BE2C (cell line): Measurements from ENCODE around the gene CHRM5.

Experiments used
- DNase-seq: peaks from one replicate; pipeline ENCODE4 v3.0.0-alpha.2; 2020
- H3K27me3 ChIP-seq: fragments of 250-450 bp; sonication (Bioruptor Pico); 2 replicates; pipeline ENCODE4 v1.5.1; 2020; ENCODE audit warnings: mild to moderate bottlenecking
- H3K36me3 ChIP-seq: fragments of 250-450 bp; sonication (Bioruptor Pico); 2 replicates; pipeline ENCODE4 v1.5.1; 2020; ENCODE audit warnings: mild to moderate bottlenecking
- H3K4me1 ChIP-seq: fragments of 250-450 bp; sonication (Bioruptor Pico); 2 replicates; pipeline ENCODE4 v1.5.1; 2020
- H3K4me3 ChIP-seq: 2 replicates; pipeline ENCODE4 v1.5.1; 2011; ENCODE audit warnings: low read depth, low read length
- H3K9me3 ChIP-seq: fragments of 250-450 bp; sonication (Bioruptor Pico); 2 replicates; pipeline ENCODE4 v1.5.1; 2020
- CTCF ChIP-seq: IDR thresholded peaks from 2 replicates; pipeline ENCODE4 v1.5.1; 2012; ENCODE audit warnings: mild to moderate bottlenecking, low read depth, low read length

The CHRM5 gene

DNA sequence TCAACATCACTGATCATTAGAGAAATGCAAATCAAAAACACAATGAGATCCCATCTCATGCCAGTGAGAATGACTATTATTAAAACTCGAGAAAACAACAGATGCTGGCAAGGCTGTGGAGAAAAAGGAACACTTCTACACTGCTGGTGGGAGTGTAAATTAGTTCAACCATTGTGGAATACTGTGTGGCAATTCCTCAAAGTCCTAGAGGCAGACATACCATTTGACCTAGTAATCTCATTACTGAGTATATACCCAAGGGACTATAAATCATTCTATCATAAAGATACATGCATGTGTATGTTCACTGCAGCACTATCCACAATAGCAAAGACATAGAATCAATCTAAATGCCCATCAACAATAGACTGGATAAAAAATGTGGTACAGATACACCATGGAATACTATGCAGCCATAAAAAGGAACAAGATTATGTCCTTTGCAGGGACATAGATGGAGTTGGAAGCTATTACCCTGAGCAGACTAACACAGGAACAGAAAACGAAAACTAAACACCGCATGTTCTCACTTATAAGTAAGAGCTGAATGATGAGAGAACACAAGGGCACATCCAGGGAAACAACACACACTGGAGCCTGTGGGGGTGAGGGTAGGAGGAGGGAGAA is 85.9 kb downstream of the CHRM5 start:
- no peaks in the 10 kb centered on the region; the same call in 1 of the 2 replicates for H3K9me3 ChIP-seq
- DNase-seq: no peak
- H3K27me3 ChIP-seq: no peaks in the 10 kb centered on the region
- no peaks in the 10 kb centered on the region for H3K4me1 ChIP-seq
- TF ChIP-seq CTCF: no peak
- no peak overlapping the region for H3K4me3 ChIP-seq
- no peaks in the 10 kb centered on the region for H3K36me3 ChIP-seq

DNA sequence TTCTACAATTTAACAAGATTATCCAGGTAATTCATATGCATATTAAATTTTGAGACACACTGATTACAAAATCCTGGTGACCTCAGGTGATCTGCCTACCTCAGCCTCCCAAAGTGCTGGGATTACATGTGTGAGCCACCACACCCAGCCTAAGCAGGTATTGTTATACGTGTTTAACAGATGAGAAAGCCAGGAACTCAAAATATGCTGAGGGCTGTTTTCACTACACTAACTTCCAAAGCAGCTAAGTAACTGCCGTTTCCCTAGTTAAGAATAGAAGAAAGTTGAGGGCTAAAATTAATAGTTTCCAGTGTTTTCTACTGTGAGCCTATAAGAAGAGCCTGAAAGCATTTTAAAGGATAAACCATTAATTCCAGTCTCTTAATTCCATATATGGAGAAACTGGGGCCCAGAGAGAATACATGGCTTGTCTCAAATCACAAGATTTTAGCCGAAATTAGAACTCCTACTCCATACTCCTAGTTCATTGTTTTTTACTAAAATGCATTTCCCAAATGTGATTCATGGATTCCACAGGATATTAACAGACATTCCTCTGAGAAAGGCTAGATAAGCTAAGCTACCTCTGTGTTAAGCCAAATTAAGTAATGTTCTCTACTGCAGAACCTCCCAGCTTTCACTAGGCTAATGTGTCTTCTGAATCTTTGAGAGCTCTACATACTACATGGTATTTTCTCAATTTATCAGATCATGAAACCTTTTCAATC is 87.7 kb downstream of the CHRM5 start:
- H3K9me3 ChIP-seq: no peaks in the 10 kb centered on the region; the same call in 1 of the 2 replicates
- H3K4me1 ChIP-seq: no peaks in the 10 kb centered on the region
- DNase-seq: no peak
- H3K36me3 ChIP-seq: no peaks in the 10 kb centered on the region
- TF ChIP-seq CTCF: no peak
- no peaks in the 10 kb centered on the region for H3K27me3 ChIP-seq
- no peak overlapping the region for H3K4me3 ChIP-seq

DNA sequence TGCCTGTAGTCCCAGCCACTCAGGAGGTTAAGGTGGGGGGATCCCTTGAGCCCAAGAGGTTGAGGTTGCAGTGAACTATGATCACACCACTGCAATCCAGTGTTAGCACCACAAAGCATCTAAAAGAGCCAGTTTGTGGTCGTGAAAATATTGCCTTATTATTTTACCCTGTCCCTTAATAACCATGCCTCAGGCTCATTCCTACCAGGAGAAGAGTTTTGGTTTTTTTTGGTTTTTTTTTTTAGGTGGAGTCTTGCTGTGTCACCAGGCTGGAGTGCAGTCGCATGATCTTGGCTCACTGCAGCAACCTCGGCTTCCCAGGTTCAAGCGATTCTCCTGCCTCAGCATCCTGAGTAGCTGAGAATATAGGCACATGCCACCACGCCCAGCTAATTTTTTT is 88.6 kb downstream of the CHRM5 start:
- TF ChIP-seq CTCF: no peak

DNA sequence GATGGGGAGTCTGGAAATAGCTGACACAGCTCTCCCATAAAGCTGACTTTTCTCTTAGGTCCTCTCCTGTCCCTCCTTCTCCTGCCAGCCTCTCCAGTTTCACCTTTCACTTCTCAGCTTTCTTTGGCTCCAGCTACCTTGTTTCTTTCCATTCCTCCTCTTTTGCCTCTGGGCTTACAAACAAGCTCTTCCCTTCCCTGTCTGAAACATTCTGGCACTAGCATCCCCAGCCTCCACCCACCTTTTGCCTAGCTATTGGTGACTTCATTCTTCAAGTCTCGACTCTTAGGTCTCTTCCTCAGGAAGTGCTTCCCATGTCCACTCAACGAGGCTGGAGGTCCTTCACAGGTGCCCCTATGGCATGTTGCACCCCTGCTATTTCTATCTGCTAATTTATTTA is 91.2 kb downstream of the CHRM5 start:
- no peak for TF ChIP-seq CTCF
- Histone ChIP-seq H3K4me3 (no peak overlapping the region), H3K4me1 (no peaks in the 10 kb centered on the region), H3K27me3 (no peaks in the 10 kb centered on the region), H3K9me3 (no peaks in the 10 kb centered on the region; the same call in 1 of the 2 replicates), H3K36me3 (no peaks in the 10 kb centered on the region)
- DNase-seq: no peak

More for the DNA sequence above, 88.6 kb downstream of the CHRM5 start:
- DNase-seq: no peak
- Histone ChIP-seq H3K4me3 (no peak overlapping the region), H3K36me3 (no peaks in the 10 kb centered on the region), H3K4me1 (no peaks in the 10 kb centered on the region), H3K27me3 (no peaks in the 10 kb centered on the region), H3K9me3 (no peaks in the 10 kb centered on the region; the same call in 1 of the 2 replicates)

- no peaks in the 10 kb centered on the region for H3K27me3 ChIP-seq
- DNase-seq: no peak
- no peaks in the 10 kb centered on the region for H3K36me3 ChIP-seq
- TF ChIP-seq CTCF: no peak
- H3K4me1 ChIP-seq: no peaks in the 10 kb centered on the region
- H3K4me3 ChIP-seq: no peak overlapping the region
- H3K9me3 ChIP-seq: no peaks in the 10 kb centered on the region
These were observed 91.6 kb downstream of the CHRM5 start for GRCh38 chr15:34059946-34060345.

DNA sequence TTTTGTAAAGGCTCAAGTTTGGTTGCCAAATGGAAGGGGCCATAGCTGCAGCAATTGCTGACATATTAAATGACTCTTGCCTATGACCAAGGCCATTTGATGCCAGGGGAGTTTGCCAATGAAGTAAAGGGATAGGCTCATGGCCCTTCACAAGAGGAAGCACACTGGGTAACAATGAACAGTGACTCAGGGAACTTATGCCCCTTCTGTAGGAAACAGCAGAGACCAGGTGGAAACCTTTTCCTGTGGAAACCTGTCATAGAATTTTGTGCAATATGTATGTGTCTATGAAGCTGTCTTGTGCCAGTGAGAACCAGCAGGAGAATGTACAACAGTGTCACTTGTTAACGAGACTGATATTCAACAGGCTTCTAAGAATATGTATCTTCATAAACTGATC is 96.1 kb downstream of the CHRM5 start:
- Histone ChIP-seq H3K27me3 (no peaks in the 10 kb centered on the region), H3K4me1 (no peaks in the 10 kb centered on the region), H3K9me3 (no peaks in the 10 kb centered on the region; the same call in 1 of the 2 replicates), H3K36me3 (no peaks in the 10 kb centered on the region), H3K4me3 (no peak overlapping the region)
- no peak for TF ChIP-seq CTCF
- DNase-seq: no peak
